GM12872 (cell line): ENCODE data around the gene PPP2R2B.

ENCODE experiments used
- CTCF ChIP-seq: IDR thresholded peaks from 3 replicates; pipeline ENCODE4 v1.5.1; 2011; ENCODE audit warnings: low read depth, mild to moderate bottlenecking, low read length, moderate library complexity; ENCODE audit not compliant: insufficient read depth

The PPP2R2B gene

GRCh38 chr5:146779211-146779869 is 99.2 kb downstream of the PPP2R2B start:
- no peak for TF ChIP-seq CTCF

- TF ChIP-seq CTCF = no peak
Observed at GRCh38 chr5:146778795-146779194, 99.8 kb downstream of the PPP2R2B start.

- TF ChIP-seq CTCF = no peak
Observed at GRCh38 chr5:146778261-146778660, 100.3 kb downstream of the PPP2R2B start.

GRCh38 chr5:146772881-146773466 is 105.6 kb downstream of the PPP2R2B start:
- TF ChIP-seq CTCF = no peak

- TF ChIP-seq CTCF = no peak
Observed at GRCh38 chr5:146770980-146771379, 107.6 kb downstream of the PPP2R2B start.

GRCh38 chr5:146770546-146770945 is 108.0 kb downstream of the PPP2R2B start:
- TF ChIP-seq CTCF = no peak

- TF ChIP-seq CTCF = no peak
Observed at GRCh38 chr5:146767534-146767933, 111.0 kb downstream of the PPP2R2B start.

- no peak for TF ChIP-seq CTCF
Observed at GRCh38 chr5:146766013-146766412, 112.5 kb downstream of the PPP2R2B start.
